HG03108 (cell line): ENCODE results near the gene LAMA1.
"Not testable (repeated sequence)": the region's sequence is repeated elsewhere in the genome, so short reads cannot be mapped to it uniquely, and the experiment has no call there.

Experiments
- ATAC-seq: cut with Tn5 transposase; IDR thresholded peaks from one replicate; pipeline ENCODE4 v1.9.1; 2021; ENCODE audit warnings: moderate library complexity; ENCODE audit not compliant: unreplicated experiment

Gene LAMA1

GRCh38 chr18:7117390-7118355, at the start of gene LAMA1:
Gene LAMA1, minus strand, starts transcription at chr18:7117797. Its CDS starts 77 bp downstream, at chr18:7117720.
- no peak for ATAC-seq

GRCh38 chr18:7165846-7166393, 48.3 kb upstream of the LAMA1 start:
- no peak for ATAC-seq

GRCh38 chr18:7164323-7165004, 46.9 kb upstream of the LAMA1 start:
- ATAC-seq, result no peak

- no peak for ATAC-seq
Measured at GRCh38 chr18:7158216-7158615, 40.6 kb upstream of the LAMA1 start.

- ATAC-seq, result no peak
Measured at GRCh38 chr18:7157760-7158159, 40.2 kb upstream of the LAMA1 start.

GRCh38 chr18:7155887-7156286, 38.3 kb upstream of the LAMA1 start:
- no peak for ATAC-seq

GRCh38 chr18:7155092-7155491, 37.5 kb upstream of the LAMA1 start:
- ATAC-seq, result no peak

- no peak for ATAC-seq
Measured at GRCh38 chr18:7152440-7152839, 34.8 kb upstream of the LAMA1 start.

- no peak for ATAC-seq
Measured at GRCh38 chr18:7147399-7147798, 29.8 kb upstream of the LAMA1 start.

- no peak for ATAC-seq
Measured at GRCh38 chr18:7146067-7146466, 28.5 kb upstream of the LAMA1 start.

- not testable (repeated sequence) for ATAC-seq
Measured at GRCh38 chr18:7144921-7145320, 27.3 kb upstream of the LAMA1 start.

GRCh38 chr18:7141287-7141686, 23.7 kb upstream of the LAMA1 start:
- no peak for ATAC-seq

- ATAC-seq, result no peak
Measured at GRCh38 chr18:7139409-7139808, 21.8 kb upstream of the LAMA1 start.

- no peak for ATAC-seq
Measured at GRCh38 chr18:7133181-7133580, 15.6 kb upstream of the LAMA1 start.

- ATAC-seq, result no peak
Measured at GRCh38 chr18:7132356-7133150, 15.0 kb upstream of the LAMA1 start.

- no peak for ATAC-seq
Measured at GRCh38 chr18:7122376-7122775, 4.8 kb upstream of the LAMA1 start.

- no peak for ATAC-seq
Measured at GRCh38 chr18:7116792-7117389, 706 bp downstream of the LAMA1 start.

- ATAC-seq, result no peak
Measured at GRCh38 chr18:7116001-7116730, 1.4 kb downstream of the LAMA1 start.

GRCh38 chr18:7112936-7113335, 4.7 kb downstream of the LAMA1 start:
- no peak for ATAC-seq

GRCh38 chr18:7111134-7111533, 6.5 kb downstream of the LAMA1 start:
- ATAC-seq, result no peak
